MM.1S (cell line): ENCODE measurements around the gene MYPN.

Experiments used
- EZH2 ChIP-seq: fragments of 300-600 bp; sonication (generic); optimal IDR thresholded peaks from 2 replicates; pipeline ENCODE3; 2017; ENCODE audit warnings: low read depth, mild to moderate bottlenecking, antibody characterized with exemption, low read length, mixed read lengths
- EZH2phosphoT487 ChIP-seq: fragments of 300-600 bp; sonication (generic); IDR thresholded peaks from 2 replicates; pipeline ENCODE4 v1.6.1; 2018; ENCODE audit warnings: antibody characterized with exemption, low read length
- TF ChIP-seq, protein P1 (sequence below): fragments of 300-600 bp; sonication (generic); IDR thresholded peaks from 2 replicates; pipeline ENCODE4 v1.5.1; 2016; ENCODE audit warnings: antibody characterized with exemption, low read length, mixed read lengths

DNA sequence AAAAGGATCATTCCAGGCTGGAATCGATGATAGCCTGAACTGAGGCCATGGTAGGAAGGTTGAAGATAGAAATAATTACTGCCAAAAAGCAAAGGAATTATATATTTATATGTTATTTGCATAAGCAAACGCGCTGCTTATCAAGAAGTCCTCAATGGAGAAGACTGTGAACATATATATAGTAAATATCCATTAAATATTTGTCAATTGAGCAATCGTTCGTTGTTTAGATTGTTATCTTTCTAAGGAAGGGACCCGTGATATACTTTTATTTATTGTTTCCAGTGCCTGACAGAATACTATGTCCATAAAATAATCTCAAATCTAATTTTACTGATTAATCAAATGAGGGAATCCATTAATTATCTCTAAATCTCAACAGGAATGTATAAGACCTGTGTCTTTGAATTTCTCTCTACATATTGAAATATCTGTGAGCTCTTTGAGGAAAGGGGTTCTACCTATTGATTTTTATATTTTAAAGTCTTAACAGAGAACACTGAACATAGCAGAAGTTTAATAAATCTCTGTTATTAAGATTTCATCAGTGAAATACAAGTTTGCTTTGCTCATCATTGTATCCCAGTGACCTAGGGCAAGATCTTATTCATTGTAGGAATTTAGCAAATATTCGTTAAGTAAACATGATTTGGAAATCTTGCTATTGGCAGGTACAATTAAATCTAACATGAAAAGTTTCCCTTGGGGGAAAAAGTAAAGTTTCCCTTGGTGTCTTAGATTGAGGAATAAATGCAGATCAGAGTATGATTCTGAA is 22.2 kb upstream of the MYPN start:
- TF ChIP-seq EZH2 (no peak), EZH2phosphoT487 (no peak)
- TF ChIP-seq, protein P1, sequence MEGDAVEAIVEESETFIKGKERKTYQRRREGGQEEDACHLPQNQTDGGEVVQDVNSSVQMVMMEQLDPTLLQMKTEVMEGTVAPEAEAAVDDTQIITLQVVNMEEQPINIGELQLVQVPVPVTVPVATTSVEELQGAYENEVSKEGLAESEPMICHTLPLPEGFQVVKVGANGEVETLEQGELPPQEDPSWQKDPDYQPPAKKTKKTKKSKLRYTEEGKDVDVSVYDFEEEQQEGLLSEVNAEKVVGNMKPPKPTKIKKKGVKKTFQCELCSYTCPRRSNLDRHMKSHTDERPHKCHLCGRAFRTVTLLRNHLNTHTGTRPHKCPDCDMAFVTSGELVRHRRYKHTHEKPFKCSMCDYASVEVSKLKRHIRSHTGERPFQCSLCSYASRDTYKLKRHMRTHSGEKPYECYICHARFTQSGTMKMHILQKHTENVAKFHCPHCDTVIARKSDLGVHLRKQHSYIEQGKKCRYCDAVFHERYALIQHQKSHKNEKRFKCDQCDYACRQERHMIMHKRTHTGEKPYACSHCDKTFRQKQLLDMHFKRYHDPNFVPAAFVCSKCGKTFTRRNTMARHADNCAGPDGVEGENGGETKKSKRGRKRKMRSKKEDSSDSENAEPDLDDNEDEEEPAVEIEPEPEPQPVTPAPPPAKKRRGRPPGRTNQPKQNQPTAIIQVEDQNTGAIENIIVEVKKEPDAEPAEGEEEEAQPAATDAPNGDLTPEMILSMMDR: no peak
